PC-3 (cell line): Measurements from ENCODE around the gene GABRD. TPM values are rescaled to one million over a fixed set of nuclear protein-coding genes. Genes with fewer than 3 reads are reported as not detected.

Source experiments
- ATAC-seq: fragments of 200-7000 bp; cut with Tn5 transposase; 2 replicates; pipeline ENCODE4 v1.9.1; 2020; ENCODE audit warnings: mild to moderate bottlenecking, moderate library complexity
- BruUV-seq: library from RNA; stranded (reverse); fragments of 400-500 nt; replicated peaks from 2 replicates; lab custom pipeline; 2021; lab: Mats Ljungman, UMichigan
- CTCF ChIA-PET: fragments of 300-600 bp; sonication (Branson Sonifier 250); formaldehyde crosslinking; loops from one replicate; lab custom pipeline; 2022; ENCODE audit warnings: antibody characterized with exemption; lab: Charles Lee
- POLR2A ChIA-PET: fragments of 300-600 bp; sonication (Branson Sonifier 250); formaldehyde crosslinking; loops from one replicate; lab custom pipeline; 2022; ENCODE audit warnings: antibody characterized with exemption; ENCODE audit not compliant: unreplicated experiment; lab: Charles Lee
- DNase-seq: peaks from one replicate; pipeline ENCODE4 v3.0.0-alpha.2; 2015
- H2AFZ ChIP-seq: fragments of 300-600 bp; sonication (generic); 2 replicates; pipeline ENCODE4 v1.6.0; 2016; ENCODE audit warnings: antibody characterized with exemption, low read length
- H3F3A ChIP-seq: fragments of 300-600 bp; sonication (generic); one replicate; pipeline ENCODE4 v1.6.0; 2017; ENCODE audit warnings: antibody characterized with exemption, low read length, control low read depth, mild to moderate bottlenecking; ENCODE audit not compliant: unreplicated experiment
- H3K27ac ChIP-seq: fragments of 300-600 bp; sonication (generic); 2 replicates; pipeline ENCODE4 v1.5.1; 2016; ENCODE audit warnings: mild to moderate bottlenecking, low read length
- H3K27me3 ChIP-seq: fragments of 300-600 bp; sonication (generic); 2 replicates; pipeline ENCODE4 v1.6.1; 2016; ENCODE audit warnings: low read length, mixed read lengths
- H3K36me3 ChIP-seq: fragments of 300-600 bp; sonication (generic); 2 replicates; pipeline ENCODE4 v1.6.1; 2016; ENCODE audit warnings: low read depth, mixed run types, low read length, mixed read lengths
- H3K4me1 ChIP-seq: fragments of 300-600 bp; sonication (generic); 2 replicates; pipeline ENCODE4 v1.5.1; 2016; ENCODE audit warnings: low read length; ENCODE audit not compliant: insufficient read depth
- H3K4me2 ChIP-seq: fragments of 300-600 bp; sonication (generic); 2 replicates; pipeline ENCODE4 v1.6.0; 2016; ENCODE audit warnings: low read length
- H3K4me3 ChIP-seq: fragments of 300-600 bp; sonication (generic); 2 replicates; pipeline ENCODE4 v1.5.1; 2016; ENCODE audit warnings: mild to moderate bottlenecking, low read length, mixed read lengths
- H3K79me2 ChIP-seq: fragments of 300-600 bp; sonication (generic); 2 replicates; pipeline ENCODE4 v1.6.1; 2017; ENCODE audit warnings: low read length, mixed read lengths
- H3K9ac ChIP-seq: fragments of 300-600 bp; sonication (generic); 2 replicates; pipeline ENCODE4 v1.6.0; 2016; ENCODE audit warnings: mild to moderate bottlenecking, low read length
- H3K9me2 ChIP-seq: fragments of 300-600 bp; sonication (generic); replicated peaks from 2 replicates; pipeline ENCODE4 v1.6.1; 2016; ENCODE audit warnings: mixed run types, low read length, mixed read lengths
- H3K9me3 ChIP-seq: fragments of 300-600 bp; sonication (generic); 2 replicates; pipeline ENCODE4 v1.6.1; 2016; ENCODE audit warnings: low read length, mixed read lengths
- H4K20me1 ChIP-seq: fragments of 300-600 bp; sonication (generic); 2 replicates; pipeline ENCODE4 v1.6.1; 2016; ENCODE audit warnings: low read length, mixed read lengths
- EZH2 ChIP-seq: fragments of 300-600 bp; sonication (generic); IDR thresholded peaks from one replicate; pipeline ENCODE4 v1.6.1; 2017; ENCODE audit warnings: antibody characterized with exemption, mild to moderate bottlenecking, low read length; ENCODE audit not compliant: unreplicated experiment
- EZH2phosphoT487 ChIP-seq: fragments of 300-600 bp; sonication (generic); IDR thresholded peaks from 2 replicates; pipeline ENCODE4 v1.6.1; 2018; ENCODE audit warnings: mild to moderate bottlenecking, antibody characterized with exemption, low read length, borderline replicate concordance
- intact Hi-C: fragments of 100-400 bp; cut with micrococcal nuclease; formaldehyde crosslinking; loops from 2 replicates; pipeline ENCODE4 v1.9.0; 2023
- total RNA-seq: library from RNA; depleted of rRNA; stranded (reverse); fragments of >200 nt; gene quantifications from 2 replicates; pipeline ENCODE4 v1.2.3, GENCODE V29; 2014
- TF ChIP-seq, protein P1 (sequence below): fragments of 300-600 bp; sonication (generic); conservative IDR thresholded peaks from 2 replicates; pipeline ENCODE4 v1.5.1; 2017; ENCODE audit warnings: antibody characterized with exemption, low read depth, mild to moderate bottlenecking, low read length

Gene GABRD
- total RNA-seq, 1 experiment from 2014 or later: not detected

DNA sequence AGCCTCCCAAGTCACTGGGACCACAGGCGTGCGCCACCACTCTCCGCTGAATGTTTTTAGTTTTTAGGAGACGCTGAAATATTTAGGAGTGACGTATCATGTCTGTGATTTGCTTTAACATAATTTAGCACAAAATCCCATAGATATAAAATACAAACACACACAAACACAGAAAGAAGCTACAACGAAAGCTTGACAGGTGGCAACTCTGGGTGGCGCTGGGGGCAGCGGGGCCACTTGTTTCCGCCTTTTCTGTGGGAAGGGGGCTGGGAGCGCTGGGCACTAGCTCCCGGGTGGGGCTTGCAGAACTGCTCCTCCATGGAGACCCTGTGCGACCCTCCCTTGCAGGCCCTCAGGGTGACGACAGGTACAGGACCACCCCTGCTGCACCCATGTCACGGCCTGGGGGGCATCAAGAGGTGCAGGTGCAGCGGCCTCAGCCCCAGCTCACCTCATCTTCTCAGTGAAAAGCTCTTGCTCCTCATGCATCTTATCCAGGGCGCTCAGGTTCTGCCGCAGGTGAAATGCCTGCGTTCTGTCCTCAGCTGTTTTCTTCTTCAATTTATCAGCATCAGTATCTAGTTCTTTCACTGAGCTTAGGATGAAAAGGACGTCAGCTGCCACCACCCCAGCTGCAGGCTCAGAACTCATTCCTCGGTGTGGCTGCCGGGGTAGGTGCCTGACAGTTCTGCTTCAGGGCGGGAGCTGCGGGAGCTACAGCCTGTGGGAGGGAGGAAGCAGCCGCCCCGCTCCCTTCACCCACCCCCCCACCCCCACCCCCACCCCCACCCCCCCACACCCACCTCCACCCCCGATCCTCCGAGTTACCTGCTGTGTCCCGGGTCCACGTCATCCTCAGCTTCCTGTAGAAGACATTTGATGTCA is 30.8 kb upstream of the GABRD start:
- no peak for TF ChIP-seq EZH2
- TF ChIP-seq, protein P1, sequence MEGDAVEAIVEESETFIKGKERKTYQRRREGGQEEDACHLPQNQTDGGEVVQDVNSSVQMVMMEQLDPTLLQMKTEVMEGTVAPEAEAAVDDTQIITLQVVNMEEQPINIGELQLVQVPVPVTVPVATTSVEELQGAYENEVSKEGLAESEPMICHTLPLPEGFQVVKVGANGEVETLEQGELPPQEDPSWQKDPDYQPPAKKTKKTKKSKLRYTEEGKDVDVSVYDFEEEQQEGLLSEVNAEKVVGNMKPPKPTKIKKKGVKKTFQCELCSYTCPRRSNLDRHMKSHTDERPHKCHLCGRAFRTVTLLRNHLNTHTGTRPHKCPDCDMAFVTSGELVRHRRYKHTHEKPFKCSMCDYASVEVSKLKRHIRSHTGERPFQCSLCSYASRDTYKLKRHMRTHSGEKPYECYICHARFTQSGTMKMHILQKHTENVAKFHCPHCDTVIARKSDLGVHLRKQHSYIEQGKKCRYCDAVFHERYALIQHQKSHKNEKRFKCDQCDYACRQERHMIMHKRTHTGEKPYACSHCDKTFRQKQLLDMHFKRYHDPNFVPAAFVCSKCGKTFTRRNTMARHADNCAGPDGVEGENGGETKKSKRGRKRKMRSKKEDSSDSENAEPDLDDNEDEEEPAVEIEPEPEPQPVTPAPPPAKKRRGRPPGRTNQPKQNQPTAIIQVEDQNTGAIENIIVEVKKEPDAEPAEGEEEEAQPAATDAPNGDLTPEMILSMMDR: no peak
- TF ChIP-seq EZH2phosphoT487: no peak
- H3K4me3 ChIP-seq: no peak overlapping the region
- ATAC-seq (no peak), DNase-seq (no peak)
- no peaks in the 10 kb centered on the region for H3K36me3 ChIP-seq
- H4K20me1 ChIP-seq: no peaks in the 10 kb centered on the region
- ChIA-PET CTCF (interaction anchor here (0.6 kb wide), 1 partner anchor 19 kb away, joined by 6 read pairs; no protein-coding TSS in a partner anchor), POLR2A (no interaction called here)
- no peak overlapping the region for H3K9ac ChIP-seq
- no peak overlapping the region for H2AFZ ChIP-seq
- no peak overlapping the region for H3K27ac ChIP-seq
- H3K9me3 ChIP-seq: no peaks in the 10 kb centered on the region
- H3F3A ChIP-seq: no peaks in the 10 kb centered on the region
- H3K79me2 ChIP-seq: no peaks in the 10 kb centered on the region
- H3K9me2 ChIP-seq: no peaks in the 10 kb centered on the region
- no peaks in the 10 kb centered on the region for H3K27me3 ChIP-seq
- BruUV-seq: no TSS peak
- no peak overlapping the region for H3K4me2 ChIP-seq
- H3K4me1 ChIP-seq: no peaks in the 10 kb centered on the region
- intact Hi-C loops: no loop called here

DNA sequence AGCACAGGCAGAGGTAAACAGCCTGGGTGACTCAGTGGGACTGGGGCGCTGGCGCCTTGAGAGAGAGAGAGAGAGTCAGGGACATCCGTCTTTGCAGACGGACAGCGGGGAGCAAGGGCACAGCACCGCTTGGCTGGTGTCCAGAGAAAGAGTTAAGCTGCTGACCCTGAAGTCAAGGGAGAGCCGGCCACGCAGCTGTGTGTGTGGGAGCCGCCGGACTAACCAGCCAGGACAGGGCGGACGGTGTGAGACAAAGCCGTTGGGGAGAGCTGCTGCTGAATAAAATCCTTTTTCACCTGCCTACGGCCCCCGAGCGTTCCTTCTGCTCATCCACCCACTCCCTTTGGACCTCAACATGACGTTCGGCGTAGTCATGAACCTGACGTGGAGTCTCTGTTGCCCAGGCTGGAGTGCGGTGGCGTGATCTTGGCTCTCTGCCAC is 30.0 kb upstream of the GABRD start:
- Histone ChIP-seq H4K20me1 (no peaks in the 10 kb centered on the region), H3K27me3 (no peaks in the 10 kb centered on the region), H3K4me3 (no peak overlapping the region), H3F3A (no peaks in the 10 kb centered on the region), H3K9me2 (no peaks in the 10 kb centered on the region), H3K4me2 (no peak overlapping the region), H3K9me3 (no peaks in the 10 kb centered on the region), H2AFZ (no peak overlapping the region), H3K27ac (no peak overlapping the region), H3K79me2 (no peaks in the 10 kb centered on the region), H3K9ac (no peak overlapping the region), H3K36me3 (no peaks in the 10 kb centered on the region), H3K4me1 (no peaks in the 10 kb centered on the region)
- DNase-seq (no peak), ATAC-seq (no peak)
- CTCF ChIA-PET: no interaction called here
- intact Hi-C loops: no loop called here
- no TSS peak for BruUV-seq
- POLR2A ChIA-PET: no interaction called here
- TF ChIP-seq, protein P1: no peak
- TF ChIP-seq EZH2 (no peak), EZH2phosphoT487 (no peak)

DNA sequence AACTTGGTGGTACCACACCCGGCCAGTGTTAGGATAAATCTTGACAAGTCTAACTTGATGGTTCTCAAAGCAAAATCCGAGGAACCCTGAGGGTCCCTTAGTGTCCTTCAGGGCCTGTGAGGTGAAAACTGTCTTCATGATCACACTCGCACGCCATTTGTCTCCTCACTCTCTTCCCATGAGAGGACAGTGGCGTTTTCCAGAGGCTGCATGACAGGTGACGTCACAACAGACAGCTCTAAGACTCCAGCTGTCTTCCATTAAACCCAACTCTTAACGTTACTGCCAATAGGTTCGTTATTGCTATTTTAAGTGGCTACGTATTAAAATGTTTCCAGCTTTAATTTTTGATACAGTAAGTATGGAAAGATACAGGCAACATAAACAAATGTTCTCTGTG is 29.4 kb upstream of the GABRD start:
- no peaks in the 10 kb centered on the region for H3K4me1 ChIP-seq
- no peak overlapping the region for H3K27ac ChIP-seq
- H3K9me3 ChIP-seq: no peaks in the 10 kb centered on the region
- no peaks in the 10 kb centered on the region for H4K20me1 ChIP-seq
- H3K27me3 ChIP-seq: no peaks in the 10 kb centered on the region
- no peak for ATAC-seq
- no peaks in the 10 kb centered on the region for H3K9me2 ChIP-seq
- BruUV-seq: no TSS peak
- H3F3A ChIP-seq: no peaks in the 10 kb centered on the region
- H3K4me3 ChIP-seq: no peak overlapping the region
- no peak for DNase-seq
- CTCF ChIA-PET: no interaction called here
- no peaks in the 10 kb centered on the region for H3K79me2 ChIP-seq
- no peak overlapping the region for H3K9ac ChIP-seq
- POLR2A ChIA-PET: no interaction called here
- TF ChIP-seq, protein P1: no peak
- TF ChIP-seq EZH2phosphoT487: no peak
- TF ChIP-seq EZH2: no peak
- H3K36me3 ChIP-seq: no peaks in the 10 kb centered on the region
- intact Hi-C loops: no loop called here
- no peak overlapping the region for H3K4me2 ChIP-seq
- H2AFZ ChIP-seq: no peak overlapping the region
